GM13976 (cell line): Measurements from ENCODE around the gene IQGAP3.

Source experiments
- DNase-seq: peaks from one replicate; pipeline ENCODE4 v3.0.0; 2012; ENCODE audit warnings: low spot score
- in situ Hi-C: fragments of 300-500 bp; cut with MboI; formaldehyde crosslinking; loops from one replicate; pipeline ENCODE4 v1.12.0; 2022; ENCODE audit warnings: low sequenced_read_pairs, mixed read lengths, inconsistent platforms; ENCODE audit not compliant: unreplicated experiment
- TF ChIP-seq, protein P1 (sequence below): IDR thresholded peaks from 2 replicates; pipeline ENCODE4 v1.5.1; 2012; ENCODE audit warnings: borderline replicate concordance, mild to moderate bottlenecking; ENCODE audit not compliant: insufficient read depth; ENCODE audit errors: extremely low read depth, missing control alignments, control extremely low read depth

Gene IQGAP3

DNA sequence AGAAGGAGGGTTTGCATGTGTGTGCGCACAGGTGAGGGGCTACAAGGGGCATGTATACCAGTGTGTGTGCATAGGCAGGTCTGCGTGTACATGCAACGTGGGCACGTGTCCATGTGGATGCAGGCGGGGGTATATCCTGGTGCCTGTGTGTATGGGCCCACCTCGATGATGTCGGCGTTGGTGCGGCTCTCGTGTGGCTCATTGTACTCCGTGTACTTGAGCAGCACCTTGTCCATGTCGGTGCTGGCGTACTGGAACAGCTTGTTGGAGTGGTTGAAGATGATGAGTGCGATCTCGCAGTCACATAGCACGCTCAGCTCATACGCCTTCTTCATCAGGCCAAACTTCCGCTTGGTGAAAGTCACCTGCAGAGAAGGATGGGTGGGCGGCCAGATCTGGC, 90.1 kb downstream of the IQGAP3 start:
- no peak for DNase-seq
- TF ChIP-seq, protein P1, sequence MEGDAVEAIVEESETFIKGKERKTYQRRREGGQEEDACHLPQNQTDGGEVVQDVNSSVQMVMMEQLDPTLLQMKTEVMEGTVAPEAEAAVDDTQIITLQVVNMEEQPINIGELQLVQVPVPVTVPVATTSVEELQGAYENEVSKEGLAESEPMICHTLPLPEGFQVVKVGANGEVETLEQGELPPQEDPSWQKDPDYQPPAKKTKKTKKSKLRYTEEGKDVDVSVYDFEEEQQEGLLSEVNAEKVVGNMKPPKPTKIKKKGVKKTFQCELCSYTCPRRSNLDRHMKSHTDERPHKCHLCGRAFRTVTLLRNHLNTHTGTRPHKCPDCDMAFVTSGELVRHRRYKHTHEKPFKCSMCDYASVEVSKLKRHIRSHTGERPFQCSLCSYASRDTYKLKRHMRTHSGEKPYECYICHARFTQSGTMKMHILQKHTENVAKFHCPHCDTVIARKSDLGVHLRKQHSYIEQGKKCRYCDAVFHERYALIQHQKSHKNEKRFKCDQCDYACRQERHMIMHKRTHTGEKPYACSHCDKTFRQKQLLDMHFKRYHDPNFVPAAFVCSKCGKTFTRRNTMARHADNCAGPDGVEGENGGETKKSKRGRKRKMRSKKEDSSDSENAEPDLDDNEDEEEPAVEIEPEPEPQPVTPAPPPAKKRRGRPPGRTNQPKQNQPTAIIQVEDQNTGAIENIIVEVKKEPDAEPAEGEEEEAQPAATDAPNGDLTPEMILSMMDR = no peak
- in situ Hi-C loops = no loop called here

- TF ChIP-seq, protein P1 = no peak
- in situ Hi-C loops = no loop called here
- DNase-seq = peak; percentile 73
Observed at GRCh38 chr1:156481527-156481926, 90.8 kb downstream of the IQGAP3 start.

DNA sequence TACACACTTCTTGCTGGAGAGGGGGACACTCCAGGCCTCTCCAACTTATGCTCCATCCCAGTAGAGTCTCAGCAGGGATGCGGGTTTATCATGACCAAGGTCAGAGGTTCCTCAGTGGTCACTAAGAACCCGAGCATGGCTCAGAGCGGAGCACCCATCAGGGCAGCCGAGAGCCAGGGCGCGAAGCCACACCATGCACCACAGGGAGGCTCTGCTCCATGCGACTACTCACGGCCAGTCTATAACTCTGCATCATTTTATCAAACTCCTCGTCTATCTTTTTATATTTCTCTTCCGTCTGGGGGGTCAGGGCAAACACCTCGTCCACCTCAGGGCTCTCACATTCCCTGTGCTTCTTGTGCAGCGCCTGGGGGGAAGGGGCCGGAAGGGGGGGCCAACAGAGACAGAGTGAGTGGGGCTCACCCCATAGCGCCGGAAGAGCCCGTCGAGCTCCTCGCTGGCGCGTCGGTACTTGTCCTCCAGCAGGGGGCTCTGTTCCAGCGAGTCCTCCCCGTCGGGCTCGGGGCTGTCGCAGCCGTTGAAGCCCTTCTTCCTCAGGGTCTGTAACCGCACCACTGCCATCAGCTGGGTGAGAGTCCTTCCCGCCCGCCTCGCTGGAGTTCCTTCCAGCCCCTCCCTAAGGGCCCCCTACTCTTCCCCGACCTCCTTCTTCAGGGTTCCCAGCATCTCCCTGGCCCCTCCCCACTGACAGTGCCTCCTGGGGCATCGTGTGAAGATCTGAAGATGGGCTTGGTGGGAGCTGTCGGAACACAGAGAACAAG, 91.8 kb downstream of the IQGAP3 start:
- in situ Hi-C loops = no loop called here
- TF ChIP-seq, protein P1 = peak; percentile 84
- DNase-seq = peak; percentile 91

GRCh38 chr1:156480016-156480370, 92.4 kb downstream of the IQGAP3 start:
- in situ Hi-C loops = no loop called here
- DNase-seq = no peak
- TF ChIP-seq, protein P1 = no peak

GRCh38 chr1:156479093-156480015, 93.0 kb downstream of the IQGAP3 start:
- TF ChIP-seq, protein P1 = no peak
- in situ Hi-C loops = no loop called here
- DNase-seq = no peak

- in situ Hi-C loops = no loop called here
- no peak for DNase-seq
- TF ChIP-seq, protein P1 = no peak
Observed at GRCh38 chr1:156478250-156478627, 94.1 kb downstream of the IQGAP3 start.
